ENCODE data around the gene PODNL1. TPM values are rescaled to one million over a fixed set of nuclear protein-coding genes. Genes with fewer than 3 reads are reported as not detected.

The PODNL1 gene
- total and polyA plus RNA-seq, 10 of the 15 experiments (the other 5 are each of a cell fraction or from before 2014, with no cell fraction given) = 0.04 to 0.44 TPM; not detected in 8

GRCh38 chr19:13909430-13909829, 28.8 kb downstream of the PODNL1 start (continued):
- TF ChIP-seq NFYB (IDR thresholded peaks at IDR 0.05; ENCODE audit: insufficient read depth, low read depth, low read length) = no peak
- no peak for TF ChIP-seq SUZ12 (IDR thresholded peaks at IDR 0.05; ENCODE audit: unreplicated experiment)

GRCh38 chr19:13908674-13909073, 29.5 kb downstream of the PODNL1 start:
- no peak for FAIRE-seq
- Histone ChIP-seq H3K27ac (ENCODE audit: control insufficient read depth, insufficient read depth) (no peak overlapping the region), H3K4me1 (ENCODE audit: control insufficient read depth, insufficient read depth, low read length) (no peaks in the 10 kb centered on the region; the same call in 1 of the 2 replicates), H3K9me3 (replicated peaks; ENCODE audit: control insufficient read depth, insufficient read depth, low read length) (no peaks in the 10 kb centered on the region), H3K27me3 (replicated peaks in 1 of 2; ENCODE audit: control insufficient read depth in 2 of 2, insufficient read depth in 2 of 2, low read length in 1 of 2) (no peaks in the 10 kb centered on the region), H3K36me3 (ENCODE audit: control insufficient read depth in 2 of 2, insufficient read depth in 2 of 2, low read length in 1 of 2) (peaks cover 0 to 7% of the 10 kb centered on the region in 2 experiments; a peak in 3 of 4 replicates), H3K4me3 (no peak overlapping the region), H3K4me2 (ENCODE audit: control insufficient read depth, insufficient read depth) (no peak overlapping the region), H4K20me1 (ENCODE audit: control insufficient read depth, insufficient read depth) (no peaks in the 10 kb centered on the region), H3K79me2 (ENCODE audit: control insufficient read depth, insufficient read depth, low read length) (peaks cover 5% of the 10 kb centered on the region), H3K9ac (ENCODE audit: control insufficient read depth, insufficient read depth, low read length) (no peak overlapping the region), H2AFZ (ENCODE audit: control insufficient read depth, low read depth, low read length) (no peak overlapping the region)
- ATAC-seq = no peak
- DNase-seq (ENCODE audit: low read depth, low spot score) = no peak
- in situ Hi-C loops (cut with MboI) = no loop called here
- no TSS peak for BruUV-seq (replicated peaks)
- ChIA-PET RAD21 (ENCODE audit: unreplicated experiment) (no interaction called here), SMC1A (ENCODE audit: uncharacterized antibody, unreplicated experiment) (no interaction called here), CTCF (interaction anchor here (0.7 kb wide), 1 partner anchor 150 kb away, joined by 4 read pairs; no protein-coding TSS in a partner anchor), POLR2A (interaction anchor here (0.6 kb wide), 1 partner anchor 139 kb away, joined by 5 read pairs; no protein-coding TSS in a partner anchor)
- TF ChIP-seq BACH1 (IDR thresholded peaks at IDR 0.05; ENCODE audit: borderline replicate concordance) (no peak), RBBP5 (conservative IDR thresholded peaks at IDR 0.05) (no peak), TCF7 (IDR thresholded peaks at IDR 0.05; ENCODE audit: borderline replicate concordance) (no peak), NKRF (conservative IDR thresholded peaks at IDR 0.05) (no peak), HDAC2 (IDR thresholded peaks at IDR 0.05) (no peak), WRNIP1 (IDR thresholded peaks at IDR 0.05; ENCODE audit: borderline replicate concordance, low read depth, low read length) (no peak), POLR2AphosphoS5 (IDR thresholded peaks at IDR 0.05; ENCODE audit: low read length) (no peak), IRF4 (IDR thresholded peaks at IDR 0.05; ENCODE audit: low read depth, low read length) (no peak), ZNF207 (IDR thresholded peaks at IDR 0.05; ENCODE audit: borderline replicate concordance) (no peak), ZNF24 (IDR thresholded peaks at IDR 0.05) (no peak), NFYB (IDR thresholded peaks at IDR 0.05; ENCODE audit: insufficient read depth, low read depth, low read length) (no peak), CREM (IDR thresholded peaks at IDR 0.05; ENCODE audit: low read depth) (no peak), BHLHE40 (IDR thresholded peaks at IDR 0.05; ENCODE audit: borderline replicate concordance in 1 of 2, low read depth in 2 of 2, low read length in 1 of 2) (no peak), CEBPB (IDR thresholded peaks at IDR 0.05; ENCODE audit: borderline replicate concordance in 1 of 2, low read depth in 2 of 2, low read length in 2 of 2) (no peak), MEF2B (IDR thresholded peaks at IDR 0.05; ENCODE audit: partially characterized antibody, poor library complexity, severe bottlenecking) (no peak), HCFC1 (IDR thresholded peaks at IDR 0.05; ENCODE audit: low read length) (no peak), CHD1 (IDR thresholded peaks at IDR 0.05; ENCODE audit: low read depth, low read length) (no peak), CHD2 (IDR thresholded peaks at IDR 0.05; ENCODE audit: borderline replicate concordance, low read depth, low read length) (no peak)
- 92% methylated on average over 8 of the region's 8 CpGs for WGBS (ENCODE audit: insufficient coverage, insufficient replicate concordance, low lambda C conversion rate, missing lambda C conversion rate)
- intact Hi-C loops (cut with micrococcal nuclease; ENCODE audit: unreplicated experiment) = no loop called here
